GM12873 (cell line): Measurements from ENCODE around the gene KLHL29.

Experiments used
- TF ChIP-seq, protein P1 (sequence below): IDR thresholded peaks from 2 replicates; pipeline ENCODE4 v1.5.1; 2012; ENCODE audit warnings: low read depth, mild to moderate bottlenecking, moderate library complexity, low read length, control low read depth; ENCODE audit not compliant: insufficient read depth; ENCODE audit errors: missing control alignments

Gene KLHL29

GRCh38 chr2:23547725-23548124, 162.7 kb downstream of the KLHL29 start:
- TF ChIP-seq, protein P1, sequence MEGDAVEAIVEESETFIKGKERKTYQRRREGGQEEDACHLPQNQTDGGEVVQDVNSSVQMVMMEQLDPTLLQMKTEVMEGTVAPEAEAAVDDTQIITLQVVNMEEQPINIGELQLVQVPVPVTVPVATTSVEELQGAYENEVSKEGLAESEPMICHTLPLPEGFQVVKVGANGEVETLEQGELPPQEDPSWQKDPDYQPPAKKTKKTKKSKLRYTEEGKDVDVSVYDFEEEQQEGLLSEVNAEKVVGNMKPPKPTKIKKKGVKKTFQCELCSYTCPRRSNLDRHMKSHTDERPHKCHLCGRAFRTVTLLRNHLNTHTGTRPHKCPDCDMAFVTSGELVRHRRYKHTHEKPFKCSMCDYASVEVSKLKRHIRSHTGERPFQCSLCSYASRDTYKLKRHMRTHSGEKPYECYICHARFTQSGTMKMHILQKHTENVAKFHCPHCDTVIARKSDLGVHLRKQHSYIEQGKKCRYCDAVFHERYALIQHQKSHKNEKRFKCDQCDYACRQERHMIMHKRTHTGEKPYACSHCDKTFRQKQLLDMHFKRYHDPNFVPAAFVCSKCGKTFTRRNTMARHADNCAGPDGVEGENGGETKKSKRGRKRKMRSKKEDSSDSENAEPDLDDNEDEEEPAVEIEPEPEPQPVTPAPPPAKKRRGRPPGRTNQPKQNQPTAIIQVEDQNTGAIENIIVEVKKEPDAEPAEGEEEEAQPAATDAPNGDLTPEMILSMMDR, result no peak

GRCh38 chr2:23548143-23548769, 163.3 kb downstream of the KLHL29 start:
- TF ChIP-seq, protein P1, result no peak

DNA sequence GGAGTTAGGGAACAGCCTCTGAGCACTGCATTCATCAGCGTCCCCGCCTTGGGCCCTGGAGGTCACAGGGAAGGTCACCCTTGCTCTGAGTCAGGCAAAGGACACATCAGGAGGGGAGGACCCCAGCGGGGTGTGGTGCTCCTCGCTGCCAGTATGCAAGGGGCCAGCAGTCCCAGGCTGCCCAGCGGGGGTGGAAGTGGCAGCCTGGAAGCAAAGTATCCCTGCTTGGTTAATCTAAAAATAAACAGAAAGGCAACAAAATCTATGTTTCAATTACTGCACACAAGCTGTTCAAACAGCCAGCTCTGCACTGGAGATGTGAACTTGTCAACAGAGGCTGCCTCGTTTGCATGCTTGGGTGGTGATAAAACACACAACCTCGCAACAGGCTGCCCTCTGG, 164.1 kb downstream of the KLHL29 start:
- TF ChIP-seq, protein P1, result no peak

DNA sequence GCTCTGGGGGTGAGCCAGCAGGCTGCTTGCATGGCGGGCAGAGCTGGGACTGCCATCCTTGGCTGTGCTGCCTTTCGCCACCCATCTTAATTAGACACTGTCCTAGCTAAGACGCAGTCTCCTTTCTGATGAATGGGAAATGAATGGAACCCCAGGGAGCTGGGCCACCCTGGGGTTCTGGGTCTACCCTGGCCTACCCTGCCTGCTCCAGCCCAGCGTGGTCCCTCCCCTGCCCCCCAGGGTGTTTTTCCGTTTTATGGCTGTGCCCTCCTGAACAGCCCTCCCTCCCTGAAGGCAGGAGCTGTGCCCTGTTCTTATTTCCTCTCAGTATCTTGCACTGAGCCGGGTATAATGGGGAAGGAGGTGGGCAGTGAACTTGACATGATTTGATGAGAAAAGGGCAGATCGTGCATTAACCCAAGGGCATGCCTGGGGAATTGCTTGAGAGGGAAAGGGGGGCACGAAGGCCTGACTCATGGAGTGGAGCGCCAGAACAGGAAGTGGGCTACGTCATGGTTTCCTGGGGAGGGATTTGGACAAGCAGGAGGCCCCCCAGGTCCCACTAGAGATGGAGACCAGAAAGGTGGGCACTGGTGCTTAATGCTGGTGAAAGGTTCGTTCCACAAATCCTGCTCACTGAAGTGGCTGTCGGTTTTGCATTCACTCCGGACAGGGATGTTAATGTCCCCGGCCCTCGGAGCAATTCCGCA, 165.0 kb downstream of the KLHL29 start:
- TF ChIP-seq, protein P1, result no peak

DNA sequence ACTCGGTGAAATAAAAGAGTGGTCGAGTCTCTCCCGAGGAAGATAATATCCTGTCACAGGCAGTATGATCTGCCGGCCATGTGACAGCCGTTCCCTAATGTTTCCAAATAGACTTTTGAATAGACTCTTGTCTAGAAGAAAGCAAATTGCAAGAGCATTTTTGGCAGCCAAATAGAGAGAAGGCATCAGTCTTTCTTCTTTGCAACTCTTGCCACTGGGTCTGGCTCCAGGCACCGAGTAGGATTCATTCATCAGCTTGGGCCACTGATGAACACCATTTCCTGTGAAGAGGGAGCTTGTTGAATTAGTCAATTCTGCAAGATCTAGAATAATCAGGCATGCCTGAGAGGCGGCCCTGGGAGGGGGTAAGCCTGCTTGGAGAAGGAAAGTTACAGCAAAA, 165.6 kb downstream of the KLHL29 start:
- TF ChIP-seq, protein P1, result no peak

GRCh38 chr2:23551875-23552274, 166.9 kb downstream of the KLHL29 start:
- TF ChIP-seq, protein P1, result no peak

DNA sequence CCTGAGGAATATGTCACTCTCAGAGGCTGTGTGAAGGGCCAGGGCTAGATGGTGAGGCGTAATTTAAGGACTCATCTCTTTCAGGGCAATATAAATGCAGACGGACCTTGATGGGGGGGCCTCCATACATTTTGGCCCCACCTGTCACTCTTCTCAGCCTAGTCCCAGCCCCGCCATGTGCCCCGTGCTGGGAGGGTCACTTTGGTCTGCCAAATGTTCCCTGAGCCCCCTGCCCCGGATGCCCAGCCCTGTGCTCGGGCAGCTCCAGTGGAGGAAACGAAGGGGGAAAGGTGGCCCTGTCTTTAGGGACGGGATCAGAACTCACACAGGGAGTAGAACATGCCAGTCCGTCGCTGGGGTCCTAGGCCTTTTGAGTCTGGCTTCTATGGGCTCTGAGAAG, 168.6 kb downstream of the KLHL29 start:
- TF ChIP-seq, protein P1, result no peak
